GM23338 (cell line): ENCODE results near the gene LAPTM5. TPM values are rescaled to one million over a fixed set of nuclear protein-coding genes. Genes with fewer than 3 reads are reported as not detected.

Experiments used
- ATAC-seq: fragments of 200-7000 bp; cut with Tn5 transposase; 3 replicates; pipeline ENCODE4 v1.9.1; 2020
- DNase-seq: peaks from one replicate; pipeline ENCODE4 v3.0.0-alpha.2; 2015; ENCODE audit warnings: low spot score
- H2AFZ ChIP-seq: fragments of 200-600 bp; sonication (generic); 2 replicates; pipeline ENCODE4 v1.8.0; 2016; ENCODE audit warnings: antibody characterized with exemption, mild to moderate bottlenecking, moderate library complexity
- H3F3A ChIP-seq: fragments of 200-600 bp; sonication (generic); replicated peaks from 2 replicates; pipeline ENCODE4 v1.8.0; 2017; ENCODE audit warnings: antibody characterized with exemption, mixed run types, low read depth
- H3K27ac ChIP-seq: fragments of 200-600 bp; sonication (generic); 2 replicates; pipeline ENCODE4 v1.6.1; 2016; ENCODE audit warnings: low read depth
- H3K27me3 ChIP-seq: fragments of 200-600 bp; sonication (generic); 2 replicates; pipeline ENCODE4 v1.8.0; 2016; ENCODE audit warnings: mild to moderate bottlenecking, mixed run types, moderate library complexity; ENCODE audit not compliant: insufficient read depth
- H3K36me3 ChIP-seq: fragments of 200-600 bp; sonication (generic); 2 replicates; pipeline ENCODE4 v1.8.0; 2016; ENCODE audit warnings: mild to moderate bottlenecking; ENCODE audit not compliant: insufficient read depth
- H3K4me1 ChIP-seq: fragments of 200-600 bp; sonication (generic); 2 replicates; pipeline ENCODE4 v1.8.0; 2016; ENCODE audit warnings: mild to moderate bottlenecking, moderate library complexity; ENCODE audit not compliant: insufficient read depth
- H3K4me2 ChIP-seq: fragments of 200-600 bp; sonication (generic); 2 replicates; pipeline ENCODE4 v1.7.1; 2017; ENCODE audit warnings: mixed run types
- H3K4me3 ChIP-seq: fragments of 200-600 bp; sonication (generic); 2 replicates; pipeline ENCODE4 v1.6.1; 2016; ENCODE audit warnings: mixed run types
- H3K79me2 ChIP-seq: fragments of 200-600 bp; sonication (generic); replicated peaks from 2 replicates; pipeline ENCODE4 v1.8.0; 2017; ENCODE audit warnings: mild to moderate bottlenecking; ENCODE audit not compliant: insufficient read depth
- H3K9me2 ChIP-seq: fragments of 200-600 bp; sonication (generic); 2 replicates; pipeline ENCODE4 v1.8.0; 2017; ENCODE audit not compliant: insufficient read depth
- H4K20me1 ChIP-seq: fragments of 200-600 bp; sonication (generic); replicated peaks from 2 replicates; pipeline ENCODE4 v1.8.0; 2017; ENCODE audit warnings: mild to moderate bottlenecking; ENCODE audit not compliant: insufficient read depth
- H3K27ac Mint-ChIP-seq: 2 replicates; pipeline ENCODE4 v1.8.0; 2020; ENCODE audit warnings: inconsistent platforms, mild to moderate bottlenecking, moderate library complexity, mixed read lengths
- H3K27me3 Mint-ChIP-seq: 3 replicates; pipeline ENCODE4 v1.8.0; 2022; ENCODE audit warnings: low read depth, mild to moderate bottlenecking, moderate library complexity, mixed read lengths, inconsistent platforms; ENCODE audit not compliant: insufficient read depth, poor library complexity
- H3K36me3 Mint-ChIP-seq: 3 replicates; pipeline ENCODE4 v1.8.0; 2021; ENCODE audit warnings: low read depth, mild to moderate bottlenecking, inconsistent platforms, moderate library complexity, mixed read lengths
- H3K4me1 Mint-ChIP-seq: 3 replicates; pipeline ENCODE4 v1.8.0; 2020; ENCODE audit warnings: mild to moderate bottlenecking, inconsistent platforms, mixed read lengths
- H3K4me3 Mint-ChIP-seq: 3 replicates; pipeline ENCODE4 v1.8.0; 2021; ENCODE audit warnings: moderate library complexity, mild to moderate bottlenecking, inconsistent platforms, mixed read lengths
- H3K9me3 Mint-ChIP-seq: 3 replicates; pipeline ENCODE4 v1.8.0; 2020; ENCODE audit warnings: moderate library complexity, mild to moderate bottlenecking, inconsistent platforms, mixed read lengths
- CREB1 ChIP-seq: fragments of 250-450 bp; sonication (Bioruptor Pico); IDR thresholded peaks from 2 replicates; pipeline ENCODE4 v1.5.0; 2020; ENCODE audit warnings: low read depth, mild to moderate bottlenecking, moderate library complexity
- CTCF ChIP-seq, 2 experiments: fragments of 200-600 bp in 1 of 2; sonication (generic) in 1 of 2; conservative IDR thresholded peaks; 2 replicates each; pipeline versions ENCODE4 v1.5.1 to v1.6.1; 2016 to 2017; ENCODE audit warnings: antibody characterized with exemption in 2 of 2, low read depth in 2 of 2, mild to moderate bottlenecking in 2 of 2, moderate library complexity in 1 of 2
- ETS1 ChIP-seq: IDR thresholded peaks from 2 replicates; pipeline ENCODE4 v1.6.1; 2016; ENCODE audit warnings: antibody characterized with exemption
- EZH2 ChIP-seq: fragments of 200-600 bp; sonication (generic); IDR thresholded peaks from one replicate; pipeline ENCODE4 v1.8.0; 2017; ENCODE audit warnings: antibody characterized with exemption, mild to moderate bottlenecking, low read depth; ENCODE audit not compliant: unreplicated experiment
- EZH2phosphoT487 ChIP-seq: fragments of 200-600 bp; sonication (generic); IDR thresholded peaks from one replicate; pipeline ENCODE4 v1.8.1; 2018; ENCODE audit warnings: antibody characterized with exemption; ENCODE audit not compliant: unreplicated experiment
- JUNB ChIP-seq: IDR thresholded peaks from one replicate; pipeline ENCODE4 v1.6.1; 2016; ENCODE audit warnings: antibody characterized with exemption; ENCODE audit not compliant: unreplicated experiment
- NANOG ChIP-seq: IDR thresholded peaks from 2 replicates; pipeline ENCODE4 v1.6.1; 2016; ENCODE audit warnings: antibody characterized with exemption, borderline replicate concordance
- POLR2AphosphoS5 ChIP-seq: IDR thresholded peaks from 2 replicates; pipeline ENCODE4 v1.6.1; 2016; ENCODE audit warnings: antibody characterized with exemption, low read depth
- REST ChIP-seq: IDR thresholded peaks from one replicate; pipeline ENCODE4 v1.6.1; 2018; ENCODE audit warnings: antibody characterized with exemption; ENCODE audit not compliant: unreplicated experiment
- STAT1 ChIP-seq: IDR thresholded peaks from one replicate; pipeline ENCODE4 v1.6.1; 2016; ENCODE audit warnings: antibody characterized with exemption; ENCODE audit not compliant: unreplicated experiment
- ZNF331 ChIP-seq: fragments of 250-450 bp; sonication (Bioruptor Pico); IDR thresholded peaks from 2 replicates; pipeline ENCODE4 v1.5.0; 2020; ENCODE audit warnings: low read depth, mild to moderate bottlenecking, moderate library complexity
- ZNF462 ChIP-seq: fragments of 250-450 bp; sonication (Bioruptor Pico); IDR thresholded peaks from 2 replicates; pipeline ENCODE4 v1.5.0; 2020; ENCODE audit warnings: mild to moderate bottlenecking, moderate library complexity
- polyA plus RNA-seq: library from polyadenylated mRNA; unstranded; fragments of >200 nt; fragmentation: Nextera tagmentation; extraction: Ambion mirVana; gene quantifications from 2 replicates; pipeline ENCODE4 v1.2.1, GENCODE V29; 2016
- total RNA-seq: library from RNA; depleted of rRNA; stranded (reverse); fragments of >200 nt; shearing (Covaris generic); gene quantifications from 2 replicates; pipeline ENCODE4 v1.2.3, GENCODE V29; 2014

LAPTM5 gene
- total and polyA plus RNA-seq, 2 experiments from 2014 or later, result 0.21 TPM; not detected in 1

GRCh38 chr1:30688920-30689794, 68.4 kb downstream of the LAPTM5 start:
- no peaks in the 10 kb centered on the region for H3K36me3 ChIP-seq
- DNase-seq (no peak), ATAC-seq (no peak)
- H2AFZ ChIP-seq, result peak overlapping the region; percentile 88; the same call in 1 of the 2 replicates
- peaks cover 5% of the 10 kb centered on the region; the same call in 1 of the 2 replicates for H3K27me3 ChIP-seq
- H3K27ac ChIP-seq, result no peak overlapping the region
- H3K9me3 Mint-ChIP-seq, result no peaks in the 10 kb centered on the region
- no peak overlapping the region for H3K4me2 ChIP-seq
- H3K4me3 Mint-ChIP-seq, result no peak overlapping the region
- H3K4me3 ChIP-seq, result no peak overlapping the region
- peaks cover 47% of the 10 kb centered on the region for H3K4me1 Mint-ChIP-seq
- H3K79me2 ChIP-seq, result no peaks in the 10 kb centered on the region
- H3K27ac Mint-ChIP-seq, result no peak overlapping the region
- no peaks in the 10 kb centered on the region for H4K20me1 ChIP-seq
- H3K36me3 Mint-ChIP-seq, result no peaks in the 10 kb centered on the region
- H3K27me3 Mint-ChIP-seq, result peaks cover 16% of the 10 kb centered on the region
- H3F3A ChIP-seq, result no peaks in the 10 kb centered on the region; the same call in 1 of the 2 replicates
- TF ChIP-seq ETS1, result no peak
- TF ChIP-seq CREB1 (CRISPR knock-in tag), result no peak
- TF ChIP-seq REST, result no peak
- TF ChIP-seq EZH2phosphoT487, result no peak
- TF ChIP-seq STAT1, result no peak
- TF ChIP-seq ZNF331 (CRISPR knock-in tag), result no peak
- no peak for TF ChIP-seq ZNF462
- TF ChIP-seq NANOG, result no peak
- TF ChIP-seq JUNB, result no peak
- no peak for TF ChIP-seq EZH2
- TF ChIP-seq CTCF (conservative IDR thresholded peaks at IDR 0.05; ENCODE audit: low read depth in 2 of 2), result no peak
- TF ChIP-seq POLR2AphosphoS5, result no peak
- H3K9me2 ChIP-seq, result no peaks in the 10 kb centered on the region
- H3K4me1 ChIP-seq, result peaks cover 36% of the 10 kb centered on the region
